ENCODE measurements around the gene GBF1.
A peak's percentile ranks its signal among the peaks of the same experiment; 100 is the strongest.
"Not testable (repeated sequence)": the region's sequence is repeated elsewhere in the genome, so short reads cannot be mapped to it uniquely, and the experiment has no call there.

The GBF1 gene

GRCh38 chr10:102241444-102242117, 3.8 kb upstream of the GBF1 start, which contains the start of gene PITX3:
TSS of gene PITX3 (minus strand) at chr10:102241512. CDS start at chr10:102232080, 9,432 bp downstream.
- TF ChIP-seq CTCF (IDR thresholded peaks at IDR 0.05; ENCODE audit: borderline replicate concordance, control extremely low read depth, extremely low read depth, insufficient read depth, missing control alignments): no peak
- peak; percentile 99 for DNase-seq (ENCODE audit: low spot score)
- in situ Hi-C loops (cut with MboI; ENCODE audit: low sequenced_read_pairs, unreplicated experiment): loop anchor here (5.0 to 25.0 kb wide), 2 partner anchors 111 to 346 kb away; no protein-coding TSS in a partner anchor

GRCh38 chr10:102242118-102242485, 3.2 kb upstream of the GBF1 start:
- in situ Hi-C loops (cut with MboI; ENCODE audit: low sequenced_read_pairs, unreplicated experiment): loop anchor here (5.0 to 25.0 kb wide), 2 partner anchors 110 to 345 kb away; no protein-coding TSS in a partner anchor
- no peak for TF ChIP-seq CTCF (IDR thresholded peaks at IDR 0.05; ENCODE audit: borderline replicate concordance, control extremely low read depth, extremely low read depth, insufficient read depth, missing control alignments)
- no peak for DNase-seq (ENCODE audit: low spot score)

- in situ Hi-C loops (cut with MboI; ENCODE audit: low sequenced_read_pairs, unreplicated experiment): loop anchor here (5.0 to 25.0 kb wide), 2 partner anchors 109 to 344 kb away; no protein-coding TSS in a partner anchor
- no peak for TF ChIP-seq CTCF (IDR thresholded peaks at IDR 0.05; ENCODE audit: borderline replicate concordance, control extremely low read depth, extremely low read depth, insufficient read depth, missing control alignments)
- DNase-seq (ENCODE audit: low spot score): no peak
Measured at GRCh38 chr10:102243309-102243708, 2.0 kb upstream of the GBF1 start.

- TF ChIP-seq CTCF (IDR thresholded peaks at IDR 0.05; ENCODE audit: borderline replicate concordance, control extremely low read depth, extremely low read depth, insufficient read depth, missing control alignments): no peak
- no peak for DNase-seq (ENCODE audit: low spot score)
- in situ Hi-C loops (cut with MboI; ENCODE audit: low sequenced_read_pairs, unreplicated experiment): loop anchor here (25.0 kb wide), 1 partner anchor 341 kb away; no protein-coding TSS in a partner anchor
Measured at GRCh38 chr10:102245932-102246251, 560 bp downstream of the GBF1 start.

GRCh38 chr10:102246261-102246660, 929 bp downstream of the GBF1 start:
- no peak for DNase-seq (ENCODE audit: low spot score)
- in situ Hi-C loops (cut with MboI; ENCODE audit: low sequenced_read_pairs, unreplicated experiment): loop anchor here (25.0 kb wide), 1 partner anchor 341 kb away; no protein-coding TSS in a partner anchor
- TF ChIP-seq CTCF (IDR thresholded peaks at IDR 0.05; ENCODE audit: borderline replicate concordance, control extremely low read depth, extremely low read depth, insufficient read depth, missing control alignments): no peak

GRCh38 chr10:102247734-102248133, 2.4 kb downstream of the GBF1 start:
- in situ Hi-C loops (cut with MboI; ENCODE audit: low sequenced_read_pairs, unreplicated experiment): loop anchor here (25.0 kb wide), 1 partner anchor 340 kb away; no protein-coding TSS in a partner anchor
- no peak for DNase-seq (ENCODE audit: low spot score)

GRCh38 chr10:102252508-102252907, 7.2 kb downstream of the GBF1 start:
- in situ Hi-C loops (cut with MboI; ENCODE audit: low sequenced_read_pairs, unreplicated experiment); DNase-seq (ENCODE audit: low spot score): not testable (repeated sequence)

More at GRCh38 chr10:102247734-102248133, 2.4 kb downstream of the GBF1 start:
- no peak for TF ChIP-seq CTCF (IDR thresholded peaks at IDR 0.05; ENCODE audit: borderline replicate concordance, control extremely low read depth, extremely low read depth, insufficient read depth, missing control alignments)
